Measurements from ENCODE around the gene LARP6. TPM values are rescaled to one million over a fixed set of nuclear protein-coding genes. Genes with fewer than 3 reads are reported as not detected.

LARP6 gene
- total and polyA plus RNA-seq, 5 donors from 2014 or later, result not detected

- H3K27me3 Mint-ChIP-seq, result no peaks in the 10 kb centered on the region
Measured at GRCh38 chr15:70786996-70787395, 67.0 kb downstream of the LARP6 start.

GRCh38 chr15:70783610-70784022 is 70.3 kb downstream of the LARP6 start:
- peak overlapping the region in 1 of 3 donors; percentile 34 for H3K27ac Mint-ChIP-seq
- H3K27me3 Mint-ChIP-seq, result no peaks in the 10 kb centered on the region
- H3K36me3 Mint-ChIP-seq, result no peaks in the 10 kb centered on the region
- Histone ChIP-seq H3K4me1 (ENCODE audit: control insufficient read depth, insufficient read depth, low read length, poor library complexity, severe bottlenecking) (no peaks in the 10 kb centered on the region), H3K36me3 (ENCODE audit: control insufficient read depth, insufficient read depth, low read length) (no peaks in the 10 kb centered on the region), H3K9me3 (ENCODE audit: control insufficient read depth in 2 of 2, low read length in 2 of 2) (no peaks in the 10 kb centered on the region), H3K27ac (ENCODE audit: insufficient read depth, low read length, poor library complexity, severe bottlenecking) (no peak overlapping the region), H3K27me3 (ENCODE audit: control insufficient read depth, insufficient read depth, low read length) (no peaks in the 10 kb centered on the region), H3K4me3 (ENCODE audit: low read depth, low read length) (no peak overlapping the region)
- no peaks in the 10 kb centered on the region for H3K4me1 Mint-ChIP-seq
- no peak for ATAC-seq (ENCODE audit: low read depth in 2 of 2)
- no peak overlapping the region for H3K4me3 Mint-ChIP-seq
- DNase-seq, result no peak
- H3K9me3 Mint-ChIP-seq, result peaks cover 0 to 2% (median 0%) of the 10 kb centered on the region in 7 donors

More at GRCh38 chr15:70786996-70787395, 67.0 kb downstream of the LARP6 start:
- Histone ChIP-seq H3K4me3 (ENCODE audit: low read depth, low read length) (no peak overlapping the region), H3K27ac (ENCODE audit: insufficient read depth, low read length, poor library complexity, severe bottlenecking) (no peak overlapping the region), H3K9me3 (ENCODE audit: control insufficient read depth in 2 of 2, low read length in 2 of 2) (no peaks in the 10 kb centered on the region), H3K36me3 (ENCODE audit: control insufficient read depth, insufficient read depth, low read length) (no peaks in the 10 kb centered on the region), H3K27me3 (ENCODE audit: control insufficient read depth, insufficient read depth, low read length) (no peaks in the 10 kb centered on the region), H3K4me1 (ENCODE audit: control insufficient read depth, insufficient read depth, low read length, poor library complexity, severe bottlenecking) (no peaks in the 10 kb centered on the region)
- no peak overlapping the region for H3K27ac Mint-ChIP-seq
- H3K36me3 Mint-ChIP-seq, result no peaks in the 10 kb centered on the region
- H3K9me3 Mint-ChIP-seq, result no peaks in the 10 kb centered on the region
- no peak for ATAC-seq (ENCODE audit: low read depth in 2 of 2)
- no peaks in the 10 kb centered on the region for H3K4me1 Mint-ChIP-seq
- H3K4me3 Mint-ChIP-seq, result no peak overlapping the region
- DNase-seq, result no peak

GRCh38 chr15:70783041-70783440 is 70.9 kb downstream of the LARP6 start:
- H3K4me1 Mint-ChIP-seq, result no peaks in the 10 kb centered on the region
- Histone ChIP-seq H3K4me3 (ENCODE audit: low read depth, low read length) (no peak overlapping the region), H3K27me3 (ENCODE audit: control insufficient read depth, insufficient read depth, low read length) (no peaks in the 10 kb centered on the region), H3K4me1 (ENCODE audit: control insufficient read depth, insufficient read depth, low read length, poor library complexity, severe bottlenecking) (no peaks in the 10 kb centered on the region), H3K27ac (ENCODE audit: insufficient read depth, low read length, poor library complexity, severe bottlenecking) (no peak overlapping the region), H3K36me3 (ENCODE audit: control insufficient read depth, insufficient read depth, low read length) (no peaks in the 10 kb centered on the region), H3K9me3 (ENCODE audit: control insufficient read depth in 2 of 2, low read length in 2 of 2) (no peaks in the 10 kb centered on the region)
- H3K36me3 Mint-ChIP-seq, result no peaks in the 10 kb centered on the region
- DNase-seq, result no peak
- H3K27me3 Mint-ChIP-seq, result no peaks in the 10 kb centered on the region
- peaks cover 0 to 2% (median 0%) of the 10 kb centered on the region in 7 donors for H3K9me3 Mint-ChIP-seq
- H3K4me3 Mint-ChIP-seq, result no peak overlapping the region
- H3K27ac Mint-ChIP-seq, result no peak overlapping the region
- no peak for ATAC-seq (ENCODE audit: low read depth in 2 of 2)

- H3K36me3 ChIP-seq (ENCODE audit: control insufficient read depth, insufficient read depth, low read length), result no peaks in the 10 kb centered on the region
- no peak overlapping the region for H3K27ac ChIP-seq (ENCODE audit: insufficient read depth, low read length, poor library complexity, severe bottlenecking)
- DNase-seq (no peak), ATAC-seq (ENCODE audit: low read depth in 2 of 2) (no peak)
- Mint-ChIP-seq H3K27ac (peak overlapping the region in 1 of 3 donors; percentile 57), H3K36me3 (no peaks in the 10 kb centered on the region), H3K9me3 (peaks cover 0 to 4% (median 0%) of the 10 kb centered on the region in 7 donors), H3K4me1 (no peaks in the 10 kb centered on the region), H3K27me3 (peaks cover 8% of the 10 kb centered on the region), H3K4me3 (no peak overlapping the region)
- H3K27me3 ChIP-seq (ENCODE audit: control insufficient read depth, insufficient read depth, low read length), result no peaks in the 10 kb centered on the region
- no peaks in the 10 kb centered on the region for H3K9me3 ChIP-seq (ENCODE audit: control insufficient read depth in 2 of 2, low read length in 2 of 2)
- no peaks in the 10 kb centered on the region for H3K4me1 ChIP-seq (ENCODE audit: control insufficient read depth, insufficient read depth, low read length, poor library complexity, severe bottlenecking)
- no peak overlapping the region for H3K4me3 ChIP-seq (ENCODE audit: low read depth, low read length)
Measured at GRCh38 chr15:70781236-70781635, 72.7 kb downstream of the LARP6 start.

Other genes starting within 250 kb of the LARP6 start
- gene UACA, start 90.6 kb downstream of the LARP6 start, total RNA-seq, result not detected
- gene UACA, start 90.6 kb downstream of the LARP6 start, polyA plus RNA-seq, result under 1 TPM in 1 of 4 donors, not detected in 3; 0.47 TPM
- gene THAP10, start 38.3 kb upstream of the LARP6 start, total RNA-seq, result not detected
- gene THAP10, start 38.3 kb upstream of the LARP6 start, polyA plus RNA-seq, result not detected
- gene LRRC49, start 38.7 kb upstream of the LARP6 start, total RNA-seq, result not detected
- gene LRRC49, start 38.7 kb upstream of the LARP6 start, polyA plus RNA-seq, result under 1 TPM in 1 of 4 donors, not detected in 3; 0.34 TPM